Skeletal muscle satellite cell (primary cell): Measurements from ENCODE around the gene CUX1. TPM values are rescaled to one million over a fixed set of nuclear protein-coding genes. Genes with fewer than 3 reads are reported as not detected.
A peak's percentile ranks its signal among the peaks of the same experiment; 100 is the strongest.

Experiments
- H3K27me3 ChIP-seq: 2 replicates; pipeline ENCODE4 v1.7.0; 2013; ENCODE audit warnings: low read length; ENCODE audit not compliant: control insufficient read depth, insufficient read depth
- H3K36me3 ChIP-seq: 2 replicates; pipeline ENCODE4 v1.7.0; 2013; ENCODE audit warnings: mild to moderate bottlenecking, control low read depth, low read length; ENCODE audit not compliant: insufficient read depth
- H3K4me1 ChIP-seq: 2 replicates; pipeline ENCODE4 v1.7.0; 2013; ENCODE audit warnings: low read length; ENCODE audit not compliant: control insufficient read depth, insufficient read depth
- H3K4me2 ChIP-seq: 2 replicates; pipeline ENCODE4 v1.7.0; 2013; ENCODE audit warnings: mild to moderate bottlenecking, low read length
- H3K4me3 ChIP-seq: 2 replicates; pipeline ENCODE4 v1.7.0; 2013; ENCODE audit warnings: low read length
- H3K9ac ChIP-seq: 2 replicates; pipeline ENCODE4 v1.7.0; 2013; ENCODE audit warnings: mild to moderate bottlenecking, low read depth, low read length, moderate library complexity
- H3K9me3 ChIP-seq: replicated peaks from 2 replicates; pipeline ENCODE4 v1.7.0; 2013; ENCODE audit warnings: mild to moderate bottlenecking, control low read depth, low read length
- total RNA-seq: library from RNA; depleted of rRNA; stranded (reverse); fragments of >200 nt; gene quantifications from 2 replicates; pipeline ENCODE4 v1.2.3, GENCODE V29; 2012; rRNA removed

Gene CUX1
- 21.8 and 22.3 TPM in 2 replicates for total RNA-seq

- peak within 1 kb of the TSS; percentile 78 for H3K4me3 ChIP-seq
- H3K36me3 ChIP-seq: no peaks in the 10 kb centered on the region
- peaks cover 14% of the 10 kb centered on the region for H3K4me1 ChIP-seq
- H3K9ac ChIP-seq: peak within 1 kb of the TSS; percentile 78
- H3K27me3 ChIP-seq: peaks cover 7% of the 10 kb centered on the region
- peak within 1 kb of the TSS; percentile 81 for H3K4me2 ChIP-seq
- H3K9me3 ChIP-seq: no peaks in the 10 kb centered on the region
Observed at GRCh38 chr7:101817471-101818286, at the start of gene CUX1. TSS of gene CUX1 (plus strand) at chr7:101817626. CDS start at chr7:101817640, 14 bp downstream.

GRCh38 chr7:101768280-101768679 is 49.1 kb upstream of the CUX1 start:
- H3K4me2 ChIP-seq: no peak overlapping the region
- no peaks in the 10 kb centered on the region for H3K4me1 ChIP-seq
- H3K9ac ChIP-seq: no peak overlapping the region
- no peaks in the 10 kb centered on the region for H3K9me3 ChIP-seq
- H3K4me3 ChIP-seq: no peak overlapping the region
- H3K27me3 ChIP-seq: peaks cover 33% of the 10 kb centered on the region
- H3K36me3 ChIP-seq: no peaks in the 10 kb centered on the region

- no peaks in the 10 kb centered on the region for H3K9me3 ChIP-seq
- no peak overlapping the region for H3K4me3 ChIP-seq
- H3K4me1 ChIP-seq: no peaks in the 10 kb centered on the region
- H3K9ac ChIP-seq: no peak overlapping the region
- peaks cover 39% of the 10 kb centered on the region for H3K27me3 ChIP-seq
- no peaks in the 10 kb centered on the region for H3K36me3 ChIP-seq
- no peak overlapping the region for H3K4me2 ChIP-seq
Observed at GRCh38 chr7:101770466-101770865, 47.0 kb upstream of the CUX1 start.

- Histone ChIP-seq H3K4me1 (no peaks in the 10 kb centered on the region), H3K36me3 (no peaks in the 10 kb centered on the region), H3K9me3 (no peaks in the 10 kb centered on the region), H3K4me3 (no peak overlapping the region), H3K9ac (no peak overlapping the region), H3K4me2 (no peak overlapping the region), H3K27me3 (peaks cover 60% of the 10 kb centered on the region)
Observed at GRCh38 chr7:101772508-101773211, 44.8 kb upstream of the CUX1 start.

- Histone ChIP-seq H3K4me3 (no peak overlapping the region), H3K9ac (no peak overlapping the region), H3K9me3 (no peaks in the 10 kb centered on the region), H3K4me1 (no peaks in the 10 kb centered on the region), H3K36me3 (no peaks in the 10 kb centered on the region), H3K4me2 (no peak overlapping the region), H3K27me3 (peaks cover 51% of the 10 kb centered on the region)
Observed at GRCh38 chr7:101775181-101775580, 42.2 kb upstream of the CUX1 start.

GRCh38 chr7:101778026-101778580 is 39.3 kb upstream of the CUX1 start:
- no peak overlapping the region for H3K4me2 ChIP-seq
- no peaks in the 10 kb centered on the region for H3K4me1 ChIP-seq
- no peaks in the 10 kb centered on the region for H3K36me3 ChIP-seq
- no peak overlapping the region for H3K4me3 ChIP-seq
- no peak overlapping the region for H3K9ac ChIP-seq
- no peaks in the 10 kb centered on the region for H3K9me3 ChIP-seq
- H3K27me3 ChIP-seq: peaks cover 52% of the 10 kb centered on the region

GRCh38 chr7:101779267-101779666 is 38.2 kb upstream of the CUX1 start:
- H3K4me3 ChIP-seq: no peak overlapping the region
- peaks cover under 1% of the 10 kb centered on the region for H3K4me1 ChIP-seq
- no peak overlapping the region for H3K9ac ChIP-seq
- H3K36me3 ChIP-seq: no peaks in the 10 kb centered on the region
- H3K27me3 ChIP-seq: peaks cover 56% of the 10 kb centered on the region
- no peak overlapping the region for H3K4me2 ChIP-seq
- H3K9me3 ChIP-seq: no peaks in the 10 kb centered on the region

GRCh38 chr7:101780281-101780680 is 37.1 kb upstream of the CUX1 start:
- Histone ChIP-seq H3K36me3 (no peaks in the 10 kb centered on the region), H3K4me1 (peaks cover 3% of the 10 kb centered on the region), H3K9ac (no peak overlapping the region), H3K4me3 (no peak overlapping the region), H3K27me3 (peaks cover 57% of the 10 kb centered on the region), H3K4me2 (no peak overlapping the region), H3K9me3 (no peaks in the 10 kb centered on the region)

- Histone ChIP-seq H3K36me3 (no peaks in the 10 kb centered on the region), H3K9me3 (no peaks in the 10 kb centered on the region), H3K4me1 (peaks cover 3% of the 10 kb centered on the region), H3K4me3 (no peak overlapping the region), H3K9ac (no peak overlapping the region), H3K27me3 (peaks cover 52% of the 10 kb centered on the region), H3K4me2 (no peak overlapping the region)
Observed at GRCh38 chr7:101781439-101781838, 36.0 kb upstream of the CUX1 start.

GRCh38 chr7:101782476-101782875 is 35.0 kb upstream of the CUX1 start:
- peaks cover 48% of the 10 kb centered on the region for H3K27me3 ChIP-seq
- H3K4me3 ChIP-seq: no peak overlapping the region
- no peaks in the 10 kb centered on the region for H3K36me3 ChIP-seq
- H3K4me1 ChIP-seq: peaks cover 3% of the 10 kb centered on the region
- H3K9me3 ChIP-seq: no peaks in the 10 kb centered on the region
- no peak overlapping the region for H3K9ac ChIP-seq
- no peak overlapping the region for H3K4me2 ChIP-seq

- Histone ChIP-seq H3K4me1 (peaks cover 3% of the 10 kb centered on the region), H3K27me3 (peaks cover 45% of the 10 kb centered on the region), H3K4me2 (no peak overlapping the region), H3K9ac (no peak overlapping the region), H3K9me3 (no peaks in the 10 kb centered on the region), H3K4me3 (no peak overlapping the region), H3K36me3 (no peaks in the 10 kb centered on the region)
Observed at GRCh38 chr7:101782896-101783295, 34.5 kb upstream of the CUX1 start.
